GM18502 (cell line): ENCODE measurements around the gene MPHOSPH9.

Source experiments
- ATAC-seq: cut with Tn5 transposase; IDR thresholded peaks from one replicate; pipeline ENCODE4 v1.9.1; 2021; ENCODE audit warnings: mild to moderate bottlenecking; ENCODE audit not compliant: unreplicated experiment, poor library complexity

MPHOSPH9 gene

GRCh38 chr12:123150744-123151456, 82.0 kb downstream of the MPHOSPH9 start, which contains the start of gene PITPNM2:
Gene PITPNM2, minus strand, starts transcription at chr12:123151090. Its CDS starts 116,500 bp downstream, at chr12:123034590.
- peak; percentile 63 for ATAC-seq

GRCh38 chr12:123150275-123150743, 82.6 kb downstream of the MPHOSPH9 start:
- peak; percentile 36 for ATAC-seq

GRCh38 chr12:123149501-123150274, 83.3 kb downstream of the MPHOSPH9 start:
- ATAC-seq: no peak

- ATAC-seq: no peak
These were observed 83.9 kb downstream of the MPHOSPH9 start for GRCh38 chr12:123149088-123149487.

- no peak for ATAC-seq
These were observed 84.3 kb downstream of the MPHOSPH9 start for GRCh38 chr12:123148655-123149054.

- ATAC-seq: no peak
These were observed 84.7 kb downstream of the MPHOSPH9 start for GRCh38 chr12:123148223-123148622.

- no peak for ATAC-seq
These were observed 87.7 kb downstream of the MPHOSPH9 start for GRCh38 chr12:123145211-123145610.

GRCh38 chr12:123143736-123144461, 89.0 kb downstream of the MPHOSPH9 start:
- ATAC-seq: no peak

- no peak for ATAC-seq
These were observed 89.8 kb downstream of the MPHOSPH9 start for GRCh38 chr12:123142921-123143735.

GRCh38 chr12:123142518-123142840, 90.5 kb downstream of the MPHOSPH9 start:
- no peak for ATAC-seq

- ATAC-seq: no peak
These were observed 91.1 kb downstream of the MPHOSPH9 start for GRCh38 chr12:123141615-123142517.

- ATAC-seq: no peak
These were observed 92.0 kb downstream of the MPHOSPH9 start for GRCh38 chr12:123140676-123141614.

- ATAC-seq: no peak
These were observed 92.8 kb downstream of the MPHOSPH9 start for GRCh38 chr12:123139926-123140675.

- no peak for ATAC-seq
These were observed 97.3 kb downstream of the MPHOSPH9 start for GRCh38 chr12:123135688-123136087.

- no peak for ATAC-seq
These were observed 98.1 kb downstream of the MPHOSPH9 start for GRCh38 chr12:123134826-123135225.

- ATAC-seq: no peak
These were observed 98.7 kb downstream of the MPHOSPH9 start for GRCh38 chr12:123134271-123134671.

- ATAC-seq: no peak
These were observed 99.2 kb downstream of the MPHOSPH9 start for GRCh38 chr12:123133701-123134100.
